HL-60 (cell line): ENCODE results near the gene LSM2.

Source experiments
- POLR2AphosphoS5 ChIP-seq: IDR thresholded peaks from 2 replicates; pipeline ENCODE4 v1.6.1; 2012; ENCODE audit warnings: low read depth
- TF ChIP-seq, protein P1 (sequence below): IDR thresholded peaks from one replicate; pipeline ENCODE4 v1.5.1; 2011; ENCODE audit warnings: low read length, control low read depth, inconsistent platforms; ENCODE audit not compliant: insufficient read depth
- TF ChIP-seq, protein P2 (sequence below): IDR thresholded peaks from 2 replicates; pipeline ENCODE4 v1.6.1; 2012; ENCODE audit warnings: low read depth; ENCODE audit not compliant: insufficient replicate concordance

DNA sequence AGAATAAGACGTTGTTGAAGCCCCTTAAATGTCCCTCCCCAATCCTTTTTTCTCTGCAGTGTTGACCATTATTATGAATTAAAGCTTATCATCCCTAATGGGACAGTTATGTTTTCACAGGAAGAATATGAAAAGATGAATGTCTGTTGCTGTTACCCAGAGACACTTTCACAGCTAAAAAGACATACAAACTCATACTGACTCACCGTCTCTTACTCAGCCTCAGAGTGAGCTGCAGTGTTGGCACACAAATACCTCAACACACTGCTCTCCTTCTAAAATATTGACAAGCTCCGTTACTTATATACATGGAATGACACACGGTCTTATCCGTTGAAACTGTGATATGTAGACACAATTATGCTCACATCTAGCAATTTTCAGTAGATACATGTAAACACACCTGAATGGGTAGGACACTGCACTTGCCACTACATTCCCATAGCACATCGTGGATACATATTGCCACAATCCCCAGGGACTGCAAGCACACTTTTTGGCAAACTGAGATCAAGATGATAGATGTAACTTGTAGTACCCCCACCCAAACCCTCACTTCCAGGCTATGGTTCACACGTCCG is 53.9 kb downstream of the LSM2 start:
- TF ChIP-seq, protein P1, sequence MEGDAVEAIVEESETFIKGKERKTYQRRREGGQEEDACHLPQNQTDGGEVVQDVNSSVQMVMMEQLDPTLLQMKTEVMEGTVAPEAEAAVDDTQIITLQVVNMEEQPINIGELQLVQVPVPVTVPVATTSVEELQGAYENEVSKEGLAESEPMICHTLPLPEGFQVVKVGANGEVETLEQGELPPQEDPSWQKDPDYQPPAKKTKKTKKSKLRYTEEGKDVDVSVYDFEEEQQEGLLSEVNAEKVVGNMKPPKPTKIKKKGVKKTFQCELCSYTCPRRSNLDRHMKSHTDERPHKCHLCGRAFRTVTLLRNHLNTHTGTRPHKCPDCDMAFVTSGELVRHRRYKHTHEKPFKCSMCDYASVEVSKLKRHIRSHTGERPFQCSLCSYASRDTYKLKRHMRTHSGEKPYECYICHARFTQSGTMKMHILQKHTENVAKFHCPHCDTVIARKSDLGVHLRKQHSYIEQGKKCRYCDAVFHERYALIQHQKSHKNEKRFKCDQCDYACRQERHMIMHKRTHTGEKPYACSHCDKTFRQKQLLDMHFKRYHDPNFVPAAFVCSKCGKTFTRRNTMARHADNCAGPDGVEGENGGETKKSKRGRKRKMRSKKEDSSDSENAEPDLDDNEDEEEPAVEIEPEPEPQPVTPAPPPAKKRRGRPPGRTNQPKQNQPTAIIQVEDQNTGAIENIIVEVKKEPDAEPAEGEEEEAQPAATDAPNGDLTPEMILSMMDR: no peak
- no peak for TF ChIP-seq POLR2AphosphoS5
- TF ChIP-seq, protein P2, sequence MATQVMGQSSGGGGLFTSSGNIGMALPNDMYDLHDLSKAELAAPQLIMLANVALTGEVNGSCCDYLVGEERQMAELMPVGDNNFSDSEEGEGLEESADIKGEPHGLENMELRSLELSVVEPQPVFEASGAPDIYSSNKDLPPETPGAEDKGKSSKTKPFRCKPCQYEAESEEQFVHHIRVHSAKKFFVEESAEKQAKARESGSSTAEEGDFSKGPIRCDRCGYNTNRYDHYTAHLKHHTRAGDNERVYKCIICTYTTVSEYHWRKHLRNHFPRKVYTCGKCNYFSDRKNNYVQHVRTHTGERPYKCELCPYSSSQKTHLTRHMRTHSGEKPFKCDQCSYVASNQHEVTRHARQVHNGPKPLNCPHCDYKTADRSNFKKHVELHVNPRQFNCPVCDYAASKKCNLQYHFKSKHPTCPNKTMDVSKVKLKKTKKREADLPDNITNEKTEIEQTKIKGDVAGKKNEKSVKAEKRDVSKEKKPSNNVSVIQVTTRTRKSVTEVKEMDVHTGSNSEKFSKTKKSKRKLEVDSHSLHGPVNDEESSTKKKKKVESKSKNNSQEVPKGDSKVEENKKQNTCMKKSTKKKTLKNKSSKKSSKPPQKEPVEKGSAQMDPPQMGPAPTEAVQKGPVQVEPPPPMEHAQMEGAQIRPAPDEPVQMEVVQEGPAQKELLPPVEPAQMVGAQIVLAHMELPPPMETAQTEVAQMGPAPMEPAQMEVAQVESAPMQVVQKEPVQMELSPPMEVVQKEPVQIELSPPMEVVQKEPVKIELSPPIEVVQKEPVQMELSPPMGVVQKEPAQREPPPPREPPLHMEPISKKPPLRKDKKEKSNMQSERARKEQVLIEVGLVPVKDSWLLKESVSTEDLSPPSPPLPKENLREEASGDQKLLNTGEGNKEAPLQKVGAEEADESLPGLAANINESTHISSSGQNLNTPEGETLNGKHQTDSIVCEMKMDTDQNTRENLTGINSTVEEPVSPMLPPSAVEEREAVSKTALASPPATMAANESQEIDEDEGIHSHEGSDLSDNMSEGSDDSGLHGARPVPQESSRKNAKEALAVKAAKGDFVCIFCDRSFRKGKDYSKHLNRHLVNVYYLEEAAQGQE: no peak
